ENCODE data around the gene GDA. TPM values are rescaled to one million over a fixed set of nuclear protein-coding genes. Genes with fewer than 3 reads are reported as not detected.

The GDA gene
- total RNA-seq, 1 experiment from 2014 or later: 142 TPM

- DNase-seq: no peak
- POLR2A ChIA-PET (ENCODE audit: unreplicated experiment): no interaction called here
- H3K4me1 ChIP-seq (replicated peaks; ENCODE audit: insufficient read depth): peaks cover 32% of the 10 kb centered on the region
- H3K4me2 ChIP-seq: no peak overlapping the region
- no peak overlapping the region for H3K4me3 ChIP-seq
- H3K79me2 ChIP-seq (ENCODE audit: low read depth): no peaks in the 10 kb centered on the region
- H3K36me3 ChIP-seq (ENCODE audit: low read depth): no peaks in the 10 kb centered on the region
- no peaks in the 10 kb centered on the region for H3K27me3 ChIP-seq (ENCODE audit: insufficient read depth, low read depth)
- no TSS peak for BruUV-seq (replicated peaks)
- H2AFZ ChIP-seq: no peak overlapping the region
- CTCF ChIA-PET: no interaction called here
- intact Hi-C loops (cut with micrococcal nuclease; ENCODE audit: unreplicated experiment): no loop called here
- TF ChIP-seq CTCF (conservative IDR thresholded peaks at IDR 0.05) (no peak), EZH2 (IDR thresholded peaks at IDR 0.05; ENCODE audit: low read depth) (no peak)
- peaks cover 6% of the 10 kb centered on the region; the same call in 1 of the 2 replicates for H3K9me3 ChIP-seq (ENCODE audit: insufficient read depth, low read depth)
- no peak overlapping the region for H3K27ac ChIP-seq
- H3K9me2 ChIP-seq (ENCODE audit: insufficient read depth): no peaks in the 10 kb centered on the region
- H4K20me1 ChIP-seq (ENCODE audit: insufficient read depth): no peaks in the 10 kb centered on the region
- peaks cover 12% of the 10 kb centered on the region; the same call in 1 of the 2 replicates for H3F3A ChIP-seq (ENCODE audit: insufficient read depth, low read depth)
Observed at GRCh38 chr9:72137697-72138365, 11.4 kb upstream of the GDA start.

- intact Hi-C loops (cut with micrococcal nuclease; ENCODE audit: unreplicated experiment): loop anchor here (1.0 kb wide), 2 partner anchors 8 to 9 kb away; no protein-coding TSS in a partner anchor
- CTCF ChIA-PET: interaction anchor here (1.0 kb wide), 1 partner anchor 100 kb away, joined by 3 read pairs; no protein-coding TSS in a partner anchor
- Histone ChIP-seq H3K9me3 (ENCODE audit: insufficient read depth, low read depth) (peaks cover 6% of the 10 kb centered on the region; the same call in 1 of the 2 replicates), H3F3A (ENCODE audit: insufficient read depth, low read depth) (peaks cover 12% of the 10 kb centered on the region; the same call in 1 of the 2 replicates), H4K20me1 (ENCODE audit: insufficient read depth) (no peaks in the 10 kb centered on the region), H3K4me1 (replicated peaks; ENCODE audit: insufficient read depth) (peaks cover 32% of the 10 kb centered on the region), H3K27me3 (ENCODE audit: insufficient read depth, low read depth) (no peaks in the 10 kb centered on the region), H3K36me3 (ENCODE audit: low read depth) (no peaks in the 10 kb centered on the region), H3K4me2 (peak overlapping the region; percentile 52), H3K79me2 (ENCODE audit: low read depth) (no peaks in the 10 kb centered on the region), H3K9me2 (ENCODE audit: insufficient read depth) (no peaks in the 10 kb centered on the region), H3K4me3 (no peak overlapping the region), H3K27ac (peak overlapping the region; percentile 81), H2AFZ (no peak overlapping the region)
- POLR2A ChIA-PET (ENCODE audit: unreplicated experiment): interaction anchor here (0.5 to 0.7 kb wide), 5 partner anchors 92 to 1038 kb away, joined by 3 to 7 read pairs (median 3); no protein-coding TSS in a partner anchor
- TF ChIP-seq CTCF (conservative IDR thresholded peaks at IDR 0.05): no peak
- no peak for TF ChIP-seq EZH2 (IDR thresholded peaks at IDR 0.05; ENCODE audit: low read depth)
- peak in 1 of 2 experiments; percentile 88 for DNase-seq
- BruUV-seq (replicated peaks): no TSS peak
Observed at GRCh38 chr9:72139226-72139625, 10.0 kb upstream of the GDA start.

GRCh38 chr9:72140586-72140985 lies 8.7 kb upstream of the GDA start:
- H3K27ac ChIP-seq: peak overlapping the region; percentile 81
- no peak overlapping the region for H2AFZ ChIP-seq
- H3K4me2 ChIP-seq: peak overlapping the region; percentile 52
- peaks cover 41% of the 10 kb centered on the region for H3K4me1 ChIP-seq (replicated peaks; ENCODE audit: insufficient read depth)
- H3K79me2 ChIP-seq (ENCODE audit: low read depth): no peaks in the 10 kb centered on the region
- peaks cover 12% of the 10 kb centered on the region; the same call in 1 of the 2 replicates for H3F3A ChIP-seq (ENCODE audit: insufficient read depth, low read depth)
- H3K27me3 ChIP-seq (ENCODE audit: insufficient read depth, low read depth): no peaks in the 10 kb centered on the region
- BruUV-seq (replicated peaks): no TSS peak
- no peak overlapping the region for H3K4me3 ChIP-seq
- H4K20me1 ChIP-seq (ENCODE audit: insufficient read depth): no peaks in the 10 kb centered on the region
- peak; percentile 52 to 92 for DNase-seq
- H3K9me2 ChIP-seq (ENCODE audit: insufficient read depth): no peaks in the 10 kb centered on the region
- peaks cover 6% of the 10 kb centered on the region; the same call in 1 of the 2 replicates for H3K9me3 ChIP-seq (ENCODE audit: insufficient read depth, low read depth)
- CTCF ChIA-PET: interaction anchor here (0.6 kb wide), 1 partner anchor 35 kb away, joined by 4 read pairs; no protein-coding TSS in a partner anchor
- no peak for TF ChIP-seq CTCF (conservative IDR thresholded peaks at IDR 0.05)
- POLR2A ChIA-PET (ENCODE audit: unreplicated experiment): interaction anchor here (0.6 to 0.7 kb wide), 2 partner anchors 21 to 648 kb away, joined by 5 to 10 read pairs; no protein-coding TSS in a partner anchor
- intact Hi-C loops (cut with micrococcal nuclease; ENCODE audit: unreplicated experiment): loop anchor here (5.0 to 10.0 kb wide), 4 partner anchors 228 to 1723 kb away; partner anchors contain the start of genes ABHD17B, ANXA1 and C9orf85
- H3K36me3 ChIP-seq (ENCODE audit: low read depth): no peaks in the 10 kb centered on the region
